Mesothelial cell of epicardium (in vitro differentiated cells): ENCODE data around the gene INTS4. TPM values are rescaled to one million over a fixed set of nuclear protein-coding genes. Genes with fewer than 3 reads are reported as not detected.
"Not testable (repeated sequence)": the region's sequence is repeated elsewhere in the genome, so short reads cannot be mapped to it uniquely, and the experiment has no call there.

Experiments used
- DNase-seq, 2 experiments: peaks; one replicate each; pipeline ENCODE4 v3.0.0; 2021; ENCODE audit warnings: low spot score in 2 of 2; ENCODE audit not compliant: unreplicated experiment in 2 of 2
- H3K27ac Mint-ChIP-seq: 2 replicates; pipeline ENCODE4 v1.8.0; 2021; ENCODE audit warnings: mixed read lengths
- H3K27me3 Mint-ChIP-seq: 2 replicates; pipeline ENCODE4 v1.8.0; 2021; ENCODE audit warnings: low read depth, mixed read lengths
- H3K36me3 Mint-ChIP-seq: 2 replicates; pipeline ENCODE4 v1.8.0; 2021; ENCODE audit warnings: mixed read lengths
- H3K4me1 Mint-ChIP-seq: 2 replicates; pipeline ENCODE4 v1.8.0; 2021; ENCODE audit warnings: mixed read lengths
- H3K4me3 Mint-ChIP-seq: 2 replicates; pipeline ENCODE4 v1.8.0; 2021; ENCODE audit warnings: mild to moderate bottlenecking, moderate library complexity, mixed read lengths
- H3K9me3 Mint-ChIP-seq: 2 replicates; pipeline ENCODE4 v1.8.0; 2021; ENCODE audit warnings: mixed read lengths
- total RNA-seq: library from RNA; stranded (reverse); gene quantifications from 3 replicates; pipeline ENCODE4 v1.2.1, GENCODE V29; 2021
- TF ChIP-seq, protein P1 (sequence below): fragments of 200-600 bp; sonication (generic); IDR thresholded peaks from one replicate; pipeline ENCODE4 v1.5.0; 2021; ENCODE audit warnings: antibody characterized with exemption; ENCODE audit not compliant: unreplicated experiment

INTS4 gene
- total RNA-seq, 1 donor from 2014 or later = 48.3 TPM

DNA sequence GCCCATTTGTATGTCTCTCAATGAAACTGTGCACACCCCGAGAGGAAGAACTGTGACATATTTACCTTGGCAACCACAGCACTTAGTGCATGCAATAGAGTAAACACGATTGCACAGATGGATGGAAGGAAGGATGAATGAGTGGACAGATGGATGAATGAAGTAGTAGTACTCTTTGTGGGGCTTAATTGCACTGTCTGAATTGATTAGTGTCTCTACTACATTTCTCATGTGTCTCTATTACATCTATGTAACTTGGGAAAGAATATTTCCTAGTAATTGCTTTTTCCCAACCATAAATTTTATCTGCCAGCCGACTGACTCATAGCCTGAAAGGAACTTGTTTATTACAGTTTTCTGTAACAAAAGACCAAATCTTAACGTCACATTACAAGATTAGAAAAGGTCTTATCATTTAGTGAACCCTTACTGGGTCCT is 103.8 kb downstream of the INTS4 start:
- not testable (repeated sequence) for H3K4me1 Mint-ChIP-seq, H3K27ac Mint-ChIP-seq, H3K9me3 Mint-ChIP-seq, H3K4me3 Mint-ChIP-seq, DNase-seq, H3K27me3 Mint-ChIP-seq
- peaks cover 46% of the 10 kb centered on the region for H3K36me3 Mint-ChIP-seq

DNA sequence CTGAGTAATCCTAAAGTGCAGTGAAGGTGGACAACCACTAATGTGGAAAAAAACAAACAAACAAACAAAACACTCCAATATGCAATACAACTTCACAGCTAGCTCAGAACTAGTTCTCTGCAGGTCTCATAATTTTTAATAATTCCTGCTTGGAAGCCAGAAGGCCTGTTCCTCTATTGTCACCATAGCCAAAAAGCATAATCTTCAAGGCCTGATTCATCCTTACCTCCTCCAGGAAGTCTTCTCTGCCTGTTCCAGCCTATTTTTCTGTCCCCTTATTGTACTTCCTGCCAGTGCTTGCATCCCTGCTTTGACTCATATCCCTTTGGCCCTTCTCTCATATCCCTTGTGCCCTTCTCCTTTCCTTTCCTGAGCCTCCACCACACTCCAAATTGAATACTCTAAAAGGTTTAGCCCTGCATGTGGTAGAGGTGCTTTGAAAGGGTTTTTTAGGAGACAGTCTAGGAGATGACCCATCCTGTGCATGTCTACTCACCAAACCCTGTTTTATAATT is 104.3 kb downstream of the INTS4 start:
- H3K27me3 Mint-ChIP-seq, H3K9me3 Mint-ChIP-seq, H3K4me1 Mint-ChIP-seq, DNase-seq, H3K27ac Mint-ChIP-seq, H3K4me3 Mint-ChIP-seq: not testable (repeated sequence)
- peaks cover 46% of the 10 kb centered on the region for H3K36me3 Mint-ChIP-seq

DNA sequence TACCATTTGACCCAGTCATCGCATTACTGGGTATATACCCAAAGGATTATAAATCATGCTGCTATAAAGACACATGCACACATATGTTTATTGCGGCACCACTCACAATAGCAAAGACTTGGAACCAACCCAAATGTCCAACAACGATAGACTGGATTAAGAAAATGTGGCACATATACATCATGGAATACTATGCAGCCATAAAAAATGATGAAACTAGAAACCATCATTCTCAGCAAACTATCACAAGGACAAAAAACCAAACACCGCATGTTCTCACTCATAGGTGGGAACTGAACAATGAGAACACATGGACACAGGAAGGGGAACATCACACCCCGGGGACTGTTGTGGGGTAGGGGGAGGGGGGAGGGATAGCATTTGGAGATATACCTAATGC is 105.4 kb downstream of the INTS4 start:
- not testable (repeated sequence) for H3K27ac Mint-ChIP-seq, H3K4me1 Mint-ChIP-seq, H3K4me3 Mint-ChIP-seq, H3K9me3 Mint-ChIP-seq, DNase-seq, H3K27me3 Mint-ChIP-seq
- H3K36me3 Mint-ChIP-seq = peaks cover 46% of the 10 kb centered on the region

DNA sequence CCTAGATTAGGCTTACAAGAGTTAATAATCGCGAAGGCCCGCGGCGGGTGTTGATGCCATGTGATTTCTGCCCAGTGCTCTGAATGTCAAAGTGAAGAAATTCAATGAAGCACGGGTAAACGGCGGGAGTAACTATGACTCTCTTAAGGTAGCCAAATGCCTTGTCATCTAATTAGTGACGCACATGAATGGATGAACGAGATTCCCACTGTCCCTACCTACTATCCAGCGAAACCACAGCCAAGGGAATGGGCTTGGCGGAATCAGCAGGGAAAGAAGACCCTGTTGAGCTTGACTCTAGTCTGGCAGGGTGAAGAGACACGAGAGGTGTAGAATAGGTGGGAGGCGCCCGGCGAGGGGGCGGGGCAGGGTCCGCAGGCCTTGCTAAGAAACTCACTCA is 108.1 kb downstream of the INTS4 start:
- no peak for DNase-seq
- no peak overlapping the region for H3K27ac Mint-ChIP-seq
- H3K27me3 Mint-ChIP-seq = no peaks in the 10 kb centered on the region
- H3K4me1 Mint-ChIP-seq = peaks cover 7% of the 10 kb centered on the region
- no peak overlapping the region for H3K4me3 Mint-ChIP-seq
- TF ChIP-seq, protein P1, sequence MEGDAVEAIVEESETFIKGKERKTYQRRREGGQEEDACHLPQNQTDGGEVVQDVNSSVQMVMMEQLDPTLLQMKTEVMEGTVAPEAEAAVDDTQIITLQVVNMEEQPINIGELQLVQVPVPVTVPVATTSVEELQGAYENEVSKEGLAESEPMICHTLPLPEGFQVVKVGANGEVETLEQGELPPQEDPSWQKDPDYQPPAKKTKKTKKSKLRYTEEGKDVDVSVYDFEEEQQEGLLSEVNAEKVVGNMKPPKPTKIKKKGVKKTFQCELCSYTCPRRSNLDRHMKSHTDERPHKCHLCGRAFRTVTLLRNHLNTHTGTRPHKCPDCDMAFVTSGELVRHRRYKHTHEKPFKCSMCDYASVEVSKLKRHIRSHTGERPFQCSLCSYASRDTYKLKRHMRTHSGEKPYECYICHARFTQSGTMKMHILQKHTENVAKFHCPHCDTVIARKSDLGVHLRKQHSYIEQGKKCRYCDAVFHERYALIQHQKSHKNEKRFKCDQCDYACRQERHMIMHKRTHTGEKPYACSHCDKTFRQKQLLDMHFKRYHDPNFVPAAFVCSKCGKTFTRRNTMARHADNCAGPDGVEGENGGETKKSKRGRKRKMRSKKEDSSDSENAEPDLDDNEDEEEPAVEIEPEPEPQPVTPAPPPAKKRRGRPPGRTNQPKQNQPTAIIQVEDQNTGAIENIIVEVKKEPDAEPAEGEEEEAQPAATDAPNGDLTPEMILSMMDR = no peak
- no peaks in the 10 kb centered on the region for H3K9me3 Mint-ChIP-seq
- H3K36me3 Mint-ChIP-seq = peaks cover 48% of the 10 kb centered on the region

DNA sequence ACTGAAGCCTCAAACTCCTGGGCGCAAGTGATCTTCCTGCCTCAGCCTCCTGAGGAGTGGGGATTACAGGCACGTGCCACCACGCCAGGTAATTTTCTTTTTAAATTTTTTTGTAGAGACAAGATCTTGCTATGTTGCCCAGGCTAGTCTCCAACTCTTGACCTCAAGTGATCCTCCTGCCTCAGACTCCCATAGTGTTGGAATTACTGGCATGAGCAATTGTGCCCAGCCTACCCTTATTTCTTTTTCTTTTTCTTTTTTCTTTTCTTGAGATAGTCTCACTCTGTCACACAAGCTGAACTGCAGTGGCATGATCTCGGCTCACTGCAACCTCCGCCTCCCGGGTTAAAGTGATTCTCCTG is 109.7 kb downstream of the INTS4 start:
- H3K27me3 Mint-ChIP-seq = no peaks in the 10 kb centered on the region
- peaks cover 36% of the 10 kb centered on the region for H3K36me3 Mint-ChIP-seq

DNA sequence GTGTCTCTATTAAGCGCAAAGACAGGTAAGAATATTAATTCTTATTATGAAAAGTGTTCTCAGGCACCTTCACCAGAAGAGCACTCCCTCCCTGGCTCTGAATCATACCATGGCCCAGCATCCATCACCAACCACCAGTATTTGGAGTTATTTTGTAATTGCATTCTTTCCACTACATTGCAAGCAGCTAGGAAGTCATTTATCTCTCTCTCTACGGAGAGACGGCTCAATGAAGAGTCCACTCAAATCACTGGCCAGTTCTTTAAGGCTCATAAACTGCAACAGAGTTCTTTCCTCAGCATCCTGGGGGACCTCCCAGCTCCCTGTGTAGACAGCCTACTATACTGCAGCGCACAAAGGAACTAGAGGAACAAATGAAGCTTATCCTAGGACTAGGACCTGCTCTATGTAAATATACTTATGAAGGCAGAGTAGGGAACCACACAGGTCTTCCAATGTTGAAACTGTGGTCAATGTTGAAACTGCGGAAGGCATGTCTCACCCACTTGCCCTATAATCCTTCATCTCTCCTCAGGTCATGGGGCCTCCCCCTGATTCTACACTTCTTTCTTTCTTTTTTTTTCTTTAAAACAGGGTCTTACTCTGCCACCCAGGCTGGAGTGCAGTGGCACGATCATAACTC is 110.2 kb downstream of the INTS4 start:
- Mint-ChIP-seq H3K27me3 (no peaks in the 10 kb centered on the region), H3K4me1 (peaks cover 7% of the 10 kb centered on the region), H3K27ac (peak overlapping the region; percentile 43)

More for the DNA sequence above, 109.7 kb downstream of the INTS4 start:
- no peak overlapping the region for H3K4me3 Mint-ChIP-seq
- H3K9me3 Mint-ChIP-seq = no peaks in the 10 kb centered on the region
- TF ChIP-seq, protein P1 = no peak
- no peak for DNase-seq
- H3K27ac Mint-ChIP-seq = no peak overlapping the region
- H3K4me1 Mint-ChIP-seq = peaks cover 7% of the 10 kb centered on the region

DNA sequence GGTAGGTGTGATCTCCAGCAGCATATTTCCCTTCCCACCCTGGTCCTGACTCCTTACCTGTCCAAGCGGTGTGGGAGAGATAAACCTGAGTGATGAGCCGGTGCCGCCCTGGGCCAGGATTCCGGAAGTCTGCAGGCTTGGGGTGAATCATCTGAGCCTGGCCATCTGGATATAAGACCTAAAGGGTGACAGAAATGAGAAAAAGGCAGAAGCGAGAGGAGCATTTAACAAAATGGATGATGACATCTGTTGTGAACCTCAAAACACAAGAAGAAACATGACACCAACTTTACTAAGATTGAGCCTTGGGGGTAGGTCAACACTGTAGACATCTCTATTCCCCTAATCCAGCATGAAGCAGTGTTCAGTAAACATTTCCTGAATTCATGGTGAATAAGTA is 110.7 kb downstream of the INTS4 start:
- Mint-ChIP-seq H3K27ac (peak overlapping the region; percentile 60), H3K9me3 (no peaks in the 10 kb centered on the region), H3K36me3 (peaks cover 32% of the 10 kb centered on the region), H3K4me1 (peaks cover 7% of the 10 kb centered on the region), H3K27me3 (no peaks in the 10 kb centered on the region), H3K4me3 (no peak overlapping the region)
- DNase-seq = no peak
- TF ChIP-seq, protein P1 = no peak

More for the DNA sequence above, 110.2 kb downstream of the INTS4 start:
- H3K4me3 Mint-ChIP-seq = no peak overlapping the region
- TF ChIP-seq, protein P1 = no peak
- peaks cover 32% of the 10 kb centered on the region for H3K36me3 Mint-ChIP-seq
- DNase-seq = no peak
- H3K9me3 Mint-ChIP-seq = no peaks in the 10 kb centered on the region
